Coronary artery (tissue), 2 donors: Measurements from ENCODE around the gene PTPMT1.
A peak's percentile ranks its signal among the peaks of the same experiment; 100 is the strongest.

ENCODE experiments used
- DNase-seq: peaks from one replicate; pipeline ENCODE4 v3.0.0-alpha.2; 2017; ENCODE audit warnings: low spot score
- H3K27ac ChIP-seq, 2 donors: fragments of 200-600 bp; sonication (generic); one replicate each; pipeline ENCODE4 v1.5.1; 2016 to 2019
- H3K4me3 ChIP-seq: fragments of 200-600 bp; sonication (generic); 2 replicates; pipeline ENCODE4 v1.5.1; 2016; ENCODE audit warnings: mild to moderate bottlenecking, moderate library complexity
- CTCF ChIP-seq: fragments of 200-600 bp; sonication (generic); IDR thresholded peaks from one replicate; pipeline ENCODE4 v1.5.1; 2019; ENCODE audit warnings: antibody characterized with exemption

PTPMT1 gene

GRCh38 chr11:47606731-47607130, 41.3 kb downstream of the PTPMT1 start:
- Histone ChIP-seq H3K27ac (no peak overlapping the region), H3K4me3 (no peak overlapping the region)
- no peak for TF ChIP-seq CTCF
- DNase-seq: no peak

GRCh38 chr11:47607380-47607779, 42.0 kb downstream of the PTPMT1 start:
- no peak overlapping the region for H3K4me3 ChIP-seq
- DNase-seq: no peak
- no peak for TF ChIP-seq CTCF
- H3K27ac ChIP-seq: no peak overlapping the region

- no peak for TF ChIP-seq CTCF
- DNase-seq: no peak
- H3K27ac ChIP-seq: no peak overlapping the region
- no peak overlapping the region for H3K4me3 ChIP-seq
These were observed 44.3 kb downstream of the PTPMT1 start for GRCh38 chr11:47609675-47610074.

GRCh38 chr11:47611348-47611794, 46.0 kb downstream of the PTPMT1 start:
- no peak for DNase-seq
- H3K4me3 ChIP-seq: no peak overlapping the region
- H3K27ac ChIP-seq: no peak overlapping the region
- TF ChIP-seq CTCF: no peak

GRCh38 chr11:47615249-47615648, 49.9 kb downstream of the PTPMT1 start:
- no peak for TF ChIP-seq CTCF

DNA sequence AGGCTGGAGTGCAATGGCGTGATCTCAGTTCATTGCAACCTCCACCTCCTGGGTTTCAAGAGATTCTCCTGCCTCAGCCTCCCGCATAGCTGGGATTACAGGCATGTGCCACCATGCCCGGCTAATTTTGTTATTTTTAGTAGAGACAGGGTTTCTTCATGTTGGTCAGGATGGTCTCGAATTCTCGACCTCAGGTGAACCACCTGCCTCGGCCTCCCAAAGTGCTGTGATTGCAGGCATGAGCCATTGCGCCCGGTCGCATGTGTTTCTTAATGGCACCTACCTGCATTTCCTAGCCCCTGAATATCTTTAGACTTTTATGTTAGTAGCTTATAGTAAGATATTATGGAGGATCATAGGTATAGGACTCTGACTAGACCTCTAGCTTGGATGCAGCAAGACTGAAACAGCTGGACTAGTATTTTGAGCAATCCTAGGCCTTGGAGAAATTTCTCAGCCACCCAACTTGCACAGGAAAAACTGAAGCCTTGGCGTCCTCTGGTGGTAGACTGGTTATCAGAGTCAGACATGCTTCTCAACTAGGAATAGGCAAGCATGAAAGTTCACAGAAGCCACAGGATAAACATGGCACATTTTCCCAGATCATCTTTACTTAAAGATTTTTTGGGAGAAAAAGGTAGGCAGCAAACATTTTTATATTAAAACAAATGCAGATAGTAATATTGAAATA, 51.5 kb downstream of the PTPMT1 start:
- DNase-seq: no peak
- TF ChIP-seq CTCF: peak; percentile 35
- Histone ChIP-seq H3K27ac (no peak overlapping the region), H3K4me3 (no peak overlapping the region)

More at GRCh38 chr11:47615249-47615648, 49.9 kb downstream of the PTPMT1 start:
- DNase-seq: no peak
- H3K27ac ChIP-seq: no peak overlapping the region
- no peak overlapping the region for H3K4me3 ChIP-seq

- no peak for DNase-seq
- Histone ChIP-seq H3K4me3 (no peak overlapping the region), H3K27ac (no peak overlapping the region)
- no peak for TF ChIP-seq CTCF
These were observed 52.0 kb downstream of the PTPMT1 start for GRCh38 chr11:47617417-47617809.
